ENCODE data around the gene ASTN2.
"Not testable (repeated sequence)": the region's sequence is repeated elsewhere in the genome, so short reads cannot be mapped to it uniquely, and the experiment has no call there.

- TF ChIP-seq, protein P1, sequence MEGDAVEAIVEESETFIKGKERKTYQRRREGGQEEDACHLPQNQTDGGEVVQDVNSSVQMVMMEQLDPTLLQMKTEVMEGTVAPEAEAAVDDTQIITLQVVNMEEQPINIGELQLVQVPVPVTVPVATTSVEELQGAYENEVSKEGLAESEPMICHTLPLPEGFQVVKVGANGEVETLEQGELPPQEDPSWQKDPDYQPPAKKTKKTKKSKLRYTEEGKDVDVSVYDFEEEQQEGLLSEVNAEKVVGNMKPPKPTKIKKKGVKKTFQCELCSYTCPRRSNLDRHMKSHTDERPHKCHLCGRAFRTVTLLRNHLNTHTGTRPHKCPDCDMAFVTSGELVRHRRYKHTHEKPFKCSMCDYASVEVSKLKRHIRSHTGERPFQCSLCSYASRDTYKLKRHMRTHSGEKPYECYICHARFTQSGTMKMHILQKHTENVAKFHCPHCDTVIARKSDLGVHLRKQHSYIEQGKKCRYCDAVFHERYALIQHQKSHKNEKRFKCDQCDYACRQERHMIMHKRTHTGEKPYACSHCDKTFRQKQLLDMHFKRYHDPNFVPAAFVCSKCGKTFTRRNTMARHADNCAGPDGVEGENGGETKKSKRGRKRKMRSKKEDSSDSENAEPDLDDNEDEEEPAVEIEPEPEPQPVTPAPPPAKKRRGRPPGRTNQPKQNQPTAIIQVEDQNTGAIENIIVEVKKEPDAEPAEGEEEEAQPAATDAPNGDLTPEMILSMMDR (IDR thresholded peaks at IDR 0.05; ENCODE audit: poor library complexity, severe bottlenecking): not testable (repeated sequence)
- TF ChIP-seq REST (IDR thresholded peaks at IDR 0.05; ENCODE audit: borderline replicate concordance); EP300 (conservative IDR thresholded peaks at IDR 0.05; ENCODE audit: poor library complexity, severe bottlenecking); RAD21 (conservative IDR thresholded peaks at IDR 0.05); MXI1 (conservative IDR thresholded peaks at IDR 0.05; ENCODE audit: poor library complexity, severe bottlenecking); POLR2AphosphoS5 (IDR thresholded peaks at IDR 0.05): not testable (repeated sequence)
Observed at GRCh38 chr9:117071673-117072207, 343.1 kb downstream of the ASTN2 start.
